Mucosa of gallbladder (tissue), 1 donor: ENCODE results near the gene ZBTB8B. TPM values are rescaled to one million over a fixed set of nuclear protein-coding genes. Genes with fewer than 3 reads are reported as not detected.
"Not testable (repeated sequence)": the region's sequence is repeated elsewhere in the genome, so short reads cannot be mapped to it uniquely, and the experiment has no call there.

Experiments
- DNase-seq: peaks from one replicate; pipeline ENCODE4 v3.0.0-alpha.2; 2020; ENCODE audit warnings: low spot score
- total RNA-seq: library from RNA; stranded (reverse); gene quantifications from one replicate; pipeline ENCODE4 v1.2.1, GENCODE V29; 2021
- donor health status: DM: no; HTN: no; CAD: no.

Gene ZBTB8B
- total RNA-seq, 1 donor from 2014 or later, result 0.03 TPM

GRCh38 chr1:32470431-32470830 is 5.6 kb downstream of the ZBTB8B start:
- DNase-seq, result no peak

- no peak for DNase-seq
Observed at GRCh38 chr1:32470991-32471694, 6.3 kb downstream of the ZBTB8B start.

- DNase-seq, result no peak
Observed at GRCh38 chr1:32471695-32472362, 7.0 kb downstream of the ZBTB8B start.

GRCh38 chr1:32472966-32473365 is 8.1 kb downstream of the ZBTB8B start:
- not testable (repeated sequence) for DNase-seq

- peak; percentile 45 for DNase-seq
Observed at GRCh38 chr1:32474954-32475353, 10.1 kb downstream of the ZBTB8B start.

GRCh38 chr1:32480003-32480402 is 15.1 kb downstream of the ZBTB8B start:
- DNase-seq, result no peak

GRCh38 chr1:32480761-32481160 is 15.9 kb downstream of the ZBTB8B start:
- no peak for DNase-seq

GRCh38 chr1:32481788-32482187 is 16.9 kb downstream of the ZBTB8B start:
- DNase-seq, result not testable (repeated sequence)

GRCh38 chr1:32485554-32486255 is 20.8 kb downstream of the ZBTB8B start:
- no peak for DNase-seq

GRCh38 chr1:32486463-32487113 is 21.7 kb downstream of the ZBTB8B start:
- no peak for DNase-seq

GRCh38 chr1:32487182-32487581 is 22.3 kb downstream of the ZBTB8B start:
- no peak for DNase-seq

- DNase-seq, result no peak
Observed at GRCh38 chr1:32489774-32490454, 25.0 kb downstream of the ZBTB8B start.

GRCh38 chr1:32491386-32491785 is 26.5 kb downstream of the ZBTB8B start:
- DNase-seq, result no peak

GRCh38 chr1:32494196-32494595 is 29.3 kb downstream of the ZBTB8B start:
- DNase-seq, result no peak

- no peak for DNase-seq
Observed at GRCh38 chr1:32494711-32495337, 30.0 kb downstream of the ZBTB8B start.

GRCh38 chr1:32496127-32496526 is 31.3 kb downstream of the ZBTB8B start:
- no peak for DNase-seq

- no peak for DNase-seq
Observed at GRCh38 chr1:32498751-32499150, 33.9 kb downstream of the ZBTB8B start.

- peak; percentile 47 for DNase-seq
Observed at GRCh38 chr1:32500387-32501209, 35.7 kb downstream of the ZBTB8B start.

- DNase-seq, result peak; percentile 58
Observed at GRCh38 chr1:32501865-32502264, 37.0 kb downstream of the ZBTB8B start.

GRCh38 chr1:32503153-32503552 is 38.3 kb downstream of the ZBTB8B start:
- no peak for DNase-seq
